ENCODE data around the gene BCAN. TPM values are rescaled to one million over a fixed set of nuclear protein-coding genes. Genes with fewer than 3 reads are reported as not detected.

The BCAN gene
- total RNA-seq, 1 experiment from 2014 or later, result 3.6 TPM

DNA sequence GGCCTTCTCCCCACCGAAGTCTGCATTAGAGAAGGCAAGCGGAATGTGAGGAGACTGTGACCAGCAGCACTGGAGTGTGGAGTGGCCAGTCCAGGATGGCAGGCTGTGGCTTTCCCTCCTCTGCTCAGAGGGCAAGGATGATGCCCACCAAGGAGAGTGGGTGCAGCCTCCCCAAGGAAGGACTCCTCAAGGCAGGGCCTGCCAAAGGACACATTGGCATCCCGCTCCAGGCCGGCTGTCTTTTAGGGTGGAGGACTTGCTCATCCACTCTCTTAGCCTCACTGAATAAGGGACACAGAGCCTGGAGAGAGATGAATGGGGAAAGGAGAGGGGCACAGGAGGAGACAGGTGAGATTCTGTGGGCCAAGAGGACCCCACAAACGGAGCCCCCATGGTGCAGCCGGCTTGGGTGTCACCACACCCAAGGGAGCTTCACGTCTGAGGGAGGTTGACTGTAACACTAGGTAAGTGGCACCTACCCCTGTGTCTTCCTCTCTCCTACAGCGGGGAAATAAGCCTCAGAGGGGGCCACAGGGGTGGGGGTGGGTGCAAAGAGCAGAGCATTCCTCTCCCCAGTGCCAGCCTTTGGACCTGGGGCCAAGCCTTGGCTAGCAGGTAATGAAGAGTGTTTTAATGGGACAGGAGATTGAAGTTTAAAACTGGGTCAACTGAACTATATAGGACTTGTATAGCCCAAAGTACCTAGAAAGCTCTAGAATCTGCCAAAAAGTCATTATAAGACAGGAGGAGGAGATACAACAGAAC is 39.5 kb downstream of the BCAN start:
- H3K27ac Mint-ChIP-seq, result no peak overlapping the region
- H3K4me3 Mint-ChIP-seq, result no peak overlapping the region
- CTCF ChIA-PET, result interaction anchor here (1.0 to 17.1 kb wide), 19 partner anchors 8 to 246 kb away, joined by 3 to 1553 read pairs (median 9); partner anchors contain the start of genes BCAN, CRABP2, HAPLN2 and ISG20L2
- H3K36me3 Mint-ChIP-seq, result no peaks in the 10 kb centered on the region
- H3K27me3 Mint-ChIP-seq (ENCODE audit: low read depth), result peaks cover 28% of the 10 kb centered on the region
- POLR2A ChIA-PET, result interaction anchor here (1.1 to 1.3 kb wide), 2 partner anchors 13 to 25 kb away, joined by 3 read pairs; no protein-coding TSS in a partner anchor
- ATAC-seq (no peak), DNase-seq (ENCODE audit: low spot score) (no peak)
- no peaks in the 10 kb centered on the region for H3K9me3 Mint-ChIP-seq
- TF ChIP-seq NFE2L1 (CRISPR knock-in tag; IDR thresholded peaks at IDR 0.05), result no peak
- no peak for TF ChIP-seq ZNF232 (CRISPR knock-in tag; IDR thresholded peaks at IDR 0.05)
- TF ChIP-seq RELA (CRISPR knock-in tag; IDR thresholded peaks at IDR 0.05; ENCODE audit: borderline replicate concordance), result no peak
- TF ChIP-seq, protein P1, sequence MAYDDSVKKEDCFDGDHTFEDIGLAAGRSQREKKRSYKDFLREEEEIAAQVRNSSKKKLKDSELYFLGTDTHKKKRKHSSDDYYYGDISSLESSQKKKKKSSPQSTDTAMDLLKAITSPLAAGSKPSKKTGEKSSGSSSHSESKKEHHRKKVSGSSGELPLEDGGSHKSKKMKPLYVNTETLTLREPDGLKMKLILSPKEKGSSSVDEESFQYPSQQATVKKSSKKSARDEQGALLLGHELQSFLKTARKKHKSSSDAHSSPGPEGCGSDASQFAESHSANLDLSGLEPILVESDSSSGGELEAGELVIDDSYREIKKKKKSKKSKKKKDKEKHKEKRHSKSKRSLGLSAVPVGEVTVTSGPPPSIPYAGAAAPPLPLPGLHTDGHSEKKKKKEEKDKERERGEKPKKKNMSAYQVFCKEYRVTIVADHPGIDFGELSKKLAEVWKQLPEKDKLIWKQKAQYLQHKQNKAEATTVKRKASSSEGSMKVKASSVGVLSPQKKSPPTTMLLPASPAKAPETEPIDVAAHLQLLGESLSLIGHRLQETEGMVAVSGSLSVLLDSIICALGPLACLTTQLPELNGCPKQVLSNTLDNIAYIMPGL (CRISPR knock-in tag; IDR thresholded peaks at IDR 0.05), result no peak
- no peak for TF ChIP-seq MXD4 (CRISPR knock-in tag; IDR thresholded peaks at IDR 0.05; ENCODE audit: borderline replicate concordance)
- TF ChIP-seq ETV6 (CRISPR knock-in tag; IDR thresholded peaks at IDR 0.05), result no peak
- TF ChIP-seq, protein P2, sequence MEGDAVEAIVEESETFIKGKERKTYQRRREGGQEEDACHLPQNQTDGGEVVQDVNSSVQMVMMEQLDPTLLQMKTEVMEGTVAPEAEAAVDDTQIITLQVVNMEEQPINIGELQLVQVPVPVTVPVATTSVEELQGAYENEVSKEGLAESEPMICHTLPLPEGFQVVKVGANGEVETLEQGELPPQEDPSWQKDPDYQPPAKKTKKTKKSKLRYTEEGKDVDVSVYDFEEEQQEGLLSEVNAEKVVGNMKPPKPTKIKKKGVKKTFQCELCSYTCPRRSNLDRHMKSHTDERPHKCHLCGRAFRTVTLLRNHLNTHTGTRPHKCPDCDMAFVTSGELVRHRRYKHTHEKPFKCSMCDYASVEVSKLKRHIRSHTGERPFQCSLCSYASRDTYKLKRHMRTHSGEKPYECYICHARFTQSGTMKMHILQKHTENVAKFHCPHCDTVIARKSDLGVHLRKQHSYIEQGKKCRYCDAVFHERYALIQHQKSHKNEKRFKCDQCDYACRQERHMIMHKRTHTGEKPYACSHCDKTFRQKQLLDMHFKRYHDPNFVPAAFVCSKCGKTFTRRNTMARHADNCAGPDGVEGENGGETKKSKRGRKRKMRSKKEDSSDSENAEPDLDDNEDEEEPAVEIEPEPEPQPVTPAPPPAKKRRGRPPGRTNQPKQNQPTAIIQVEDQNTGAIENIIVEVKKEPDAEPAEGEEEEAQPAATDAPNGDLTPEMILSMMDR (IDR thresholded peaks at IDR 0.05), result no peak
- TF ChIP-seq FOXJ3 (CRISPR knock-in tag; IDR thresholded peaks at IDR 0.05; ENCODE audit: borderline replicate concordance), result no peak
- TF ChIP-seq ZNF138 (CRISPR knock-in tag; conservative IDR thresholded peaks at IDR 0.05), result no peak
- TF ChIP-seq, protein P3, sequence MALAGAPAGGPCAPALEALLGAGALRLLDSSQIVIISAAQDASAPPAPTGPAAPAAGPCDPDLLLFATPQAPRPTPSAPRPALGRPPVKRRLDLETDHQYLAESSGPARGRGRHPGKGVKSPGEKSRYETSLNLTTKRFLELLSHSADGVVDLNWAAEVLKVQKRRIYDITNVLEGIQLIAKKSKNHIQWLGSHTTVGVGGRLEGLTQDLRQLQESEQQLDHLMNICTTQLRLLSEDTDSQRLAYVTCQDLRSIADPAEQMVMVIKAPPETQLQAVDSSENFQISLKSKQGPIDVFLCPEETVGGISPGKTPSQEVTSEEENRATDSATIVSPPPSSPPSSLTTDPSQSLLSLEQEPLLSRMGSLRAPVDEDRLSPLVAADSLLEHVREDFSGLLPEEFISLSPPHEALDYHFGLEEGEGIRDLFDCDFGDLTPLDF (CRISPR knock-in tag; IDR thresholded peaks at IDR 0.05), result no peak
- peaks cover 37% of the 10 kb centered on the region for H3K4me1 Mint-ChIP-seq

DNA sequence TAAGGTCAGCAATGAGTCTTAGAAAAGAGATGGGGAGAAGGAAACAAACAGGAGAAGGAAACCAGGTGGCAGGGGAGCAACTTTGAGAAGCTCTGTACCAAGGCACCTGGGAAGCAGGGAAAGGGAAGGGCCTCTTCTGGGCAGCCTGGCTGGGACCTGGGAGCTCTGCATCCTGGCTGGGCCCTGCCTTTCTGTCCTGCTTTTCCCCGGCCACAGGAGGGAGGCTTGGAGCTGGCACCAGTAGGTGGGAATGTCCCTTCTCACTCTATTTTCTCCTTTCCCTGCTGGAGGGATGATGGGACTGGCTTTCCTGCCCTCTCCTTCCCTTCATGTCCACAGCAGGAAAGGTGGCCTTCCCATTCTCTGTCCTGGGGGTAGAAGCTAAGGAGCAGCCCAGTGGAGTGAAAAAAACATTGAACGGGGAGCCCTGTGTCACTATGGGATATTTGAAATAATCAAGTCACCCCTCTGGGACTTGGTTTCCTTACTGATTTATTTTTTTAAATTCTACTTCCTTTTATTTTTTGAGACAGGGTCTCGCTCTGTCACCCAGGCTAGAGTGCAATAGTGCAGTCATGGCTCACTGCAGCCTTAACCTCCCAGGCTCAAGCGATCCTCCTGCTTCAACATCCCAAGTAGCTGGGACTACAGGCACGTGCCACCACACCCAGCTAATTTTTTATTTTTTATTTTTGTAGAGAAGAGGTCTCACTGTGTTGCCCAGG is 40.4 kb downstream of the BCAN start:
- Mint-ChIP-seq H3K27me3 (ENCODE audit: low read depth) (peaks cover 25% of the 10 kb centered on the region), H3K4me3 (no peak overlapping the region), H3K36me3 (no peaks in the 10 kb centered on the region), H3K4me1 (peaks cover 36% of the 10 kb centered on the region), H3K27ac (no peak overlapping the region), H3K9me3 (no peaks in the 10 kb centered on the region)
- ATAC-seq (peak; percentile 70), DNase-seq (ENCODE audit: low spot score) (no peak)
- POLR2A ChIA-PET, result interaction anchor here (0.8 to 1.1 kb wide), 2 partner anchors 14 to 24 kb away, joined by 3 read pairs; no protein-coding TSS in a partner anchor
- CTCF ChIA-PET, result interaction anchor here (0.6 to 17.1 kb wide), 19 partner anchors 9 to 245 kb away, joined by 3 to 1553 read pairs (median 9); partner anchors contain the start of genes BCAN, CRABP2, HAPLN2 and ISG20L2
- no peak for TF ChIP-seq ATF1 (CRISPR knock-in tag; IDR thresholded peaks at IDR 0.05)
- TF ChIP-seq, protein P4, sequence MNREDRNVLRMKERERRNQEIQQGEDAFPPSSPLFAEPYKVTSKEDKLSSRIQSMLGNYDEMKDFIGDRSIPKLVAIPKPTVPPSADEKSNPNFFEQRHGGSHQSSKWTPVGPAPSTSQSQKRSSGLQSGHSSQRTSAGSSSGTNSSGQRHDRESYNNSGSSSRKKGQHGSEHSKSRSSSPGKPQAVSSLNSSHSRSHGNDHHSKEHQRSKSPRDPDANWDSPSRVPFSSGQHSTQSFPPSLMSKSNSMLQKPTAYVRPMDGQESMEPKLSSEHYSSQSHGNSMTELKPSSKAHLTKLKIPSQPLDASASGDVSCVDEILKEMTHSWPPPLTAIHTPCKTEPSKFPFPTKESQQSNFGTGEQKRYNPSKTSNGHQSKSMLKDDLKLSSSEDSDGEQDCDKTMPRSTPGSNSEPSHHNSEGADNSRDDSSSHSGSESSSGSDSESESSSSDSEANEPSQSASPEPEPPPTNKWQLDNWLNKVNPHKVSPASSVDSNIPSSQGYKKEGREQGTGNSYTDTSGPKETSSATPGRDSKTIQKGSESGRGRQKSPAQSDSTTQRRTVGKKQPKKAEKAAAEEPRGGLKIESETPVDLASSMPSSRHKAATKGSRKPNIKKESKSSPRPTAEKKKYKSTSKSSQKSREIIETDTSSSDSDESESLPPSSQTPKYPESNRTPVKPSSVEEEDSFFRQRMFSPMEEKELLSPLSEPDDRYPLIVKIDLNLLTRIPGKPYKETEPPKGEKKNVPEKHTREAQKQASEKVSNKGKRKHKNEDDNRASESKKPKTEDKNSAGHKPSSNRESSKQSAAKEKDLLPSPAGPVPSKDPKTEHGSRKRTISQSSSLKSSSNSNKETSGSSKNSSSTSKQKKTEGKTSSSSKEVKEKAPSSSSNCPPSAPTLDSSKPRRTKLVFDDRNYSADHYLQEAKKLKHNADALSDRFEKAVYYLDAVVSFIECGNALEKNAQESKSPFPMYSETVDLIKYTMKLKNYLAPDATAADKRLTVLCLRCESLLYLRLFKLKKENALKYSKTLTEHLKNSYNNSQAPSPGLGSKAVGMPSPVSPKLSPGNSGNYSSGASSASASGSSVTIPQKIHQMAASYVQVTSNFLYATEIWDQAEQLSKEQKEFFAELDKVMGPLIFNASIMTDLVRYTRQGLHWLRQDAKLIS (CRISPR knock-in tag; IDR thresholded peaks at IDR 0.05; ENCODE audit: borderline replicate concordance), result no peak
- TF ChIP-seq JUN (CRISPR knock-in tag; IDR thresholded peaks at IDR 0.05), result no peak
- TF ChIP-seq, protein P5, sequence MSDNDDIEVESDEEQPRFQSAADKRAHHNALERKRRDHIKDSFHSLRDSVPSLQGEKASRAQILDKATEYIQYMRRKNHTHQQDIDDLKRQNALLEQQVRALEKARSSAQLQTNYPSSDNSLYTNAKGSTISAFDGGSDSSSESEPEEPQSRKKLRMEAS (CRISPR knock-in tag; IDR thresholded peaks at IDR 0.05), result no peak
- no peak for TF ChIP-seq ZNF423 (CRISPR knock-in tag; IDR thresholded peaks at IDR 0.05)
- TF ChIP-seq, protein P2 (IDR thresholded peaks at IDR 0.05), result no peak
- TF ChIP-seq IRF2 (CRISPR knock-in tag; IDR thresholded peaks at IDR 0.05; ENCODE audit: borderline replicate concordance, low read depth), result no peak
- TF ChIP-seq FOXP1 (CRISPR knock-in tag; IDR thresholded peaks at IDR 0.05; ENCODE audit: borderline replicate concordance), result no peak
- TF ChIP-seq SP1 (CRISPR knock-in tag; conservative IDR thresholded peaks at IDR 0.05), result no peak
- no peak for TF ChIP-seq CREB1 (CRISPR knock-in tag; IDR thresholded peaks at IDR 0.05)
- TF ChIP-seq SMAD4 (CRISPR knock-in tag; IDR thresholded peaks at IDR 0.05), result no peak
